ENCODE measurements around the gene BEST2. TPM values are rescaled to one million over a fixed set of nuclear protein-coding genes. Genes with fewer than 3 reads are reported as not detected.
A peak's percentile ranks its signal among the peaks of the same experiment; 100 is the strongest.

Gene BEST2
- total and polyA plus RNA-seq, 2 donors from 2014 or later: not detected

GRCh38 chr19:12786952-12787351 is 35.4 kb downstream of the BEST2 start:
- Histone ChIP-seq H3K9me3 (ENCODE audit: control insufficient read depth in 2 of 3, insufficient read depth in 1 of 3, low read length in 3 of 3) (no peaks in the 10 kb centered on the region), H3K4me1 (ENCODE audit: control insufficient read depth in 2 of 3, insufficient read depth in 2 of 3, low read depth in 1 of 3, low read length in 3 of 3) (peaks cover 6 to 55% (median 38%) of the 10 kb centered on the region in 3 donors), H3K9ac (ENCODE audit: low read length in 3 of 3) (no peak overlapping the region), H3K4me3 (ENCODE audit: low read length in 3 of 3) (no peak overlapping the region), H3K27ac (ENCODE audit: low read depth in 2 of 2, low read length in 2 of 2) (peak overlapping the region; percentile 96 to 98), H3K36me3 (ENCODE audit: control insufficient read depth in 2 of 3, insufficient read depth in 3 of 3, low read length in 3 of 3) (no peaks in the 10 kb centered on the region), H3K27me3 (ENCODE audit: control insufficient read depth, insufficient read depth, low read length) (no peaks in the 10 kb centered on the region)
- DNase-seq (no peak), FAIRE-seq (no peak)
- no peak for TF ChIP-seq CTCF (IDR thresholded peaks at IDR 0.05; ENCODE audit: borderline replicate concordance, extremely low read depth, insufficient read depth)
- intact Hi-C loops (cut with DNase I): no loop called here

GRCh38 chr19:12787458-12787857 is 35.9 kb downstream of the BEST2 start:
- Histone ChIP-seq H3K4me1 (ENCODE audit: control insufficient read depth in 2 of 3, insufficient read depth in 2 of 3, low read depth in 1 of 3, low read length in 3 of 3) (peaks cover 6 to 52% (median 38%) of the 10 kb centered on the region in 3 donors), H3K9ac (ENCODE audit: low read length in 3 of 3) (no peak overlapping the region), H3K27ac (ENCODE audit: low read depth in 2 of 2, low read length in 2 of 2) (peak overlapping the region; percentile 96 to 98), H3K27me3 (ENCODE audit: control insufficient read depth, insufficient read depth, low read length) (no peaks in the 10 kb centered on the region), H3K36me3 (ENCODE audit: control insufficient read depth in 2 of 3, insufficient read depth in 3 of 3, low read length in 3 of 3) (no peaks in the 10 kb centered on the region), H3K4me3 (ENCODE audit: low read length in 3 of 3) (no peak overlapping the region), H3K9me3 (ENCODE audit: control insufficient read depth in 2 of 3, insufficient read depth in 1 of 3, low read length in 3 of 3) (no peaks in the 10 kb centered on the region)
- FAIRE-seq (no peak), DNase-seq (no peak)
- TF ChIP-seq CTCF (IDR thresholded peaks at IDR 0.05; ENCODE audit: borderline replicate concordance, extremely low read depth, insufficient read depth): no peak
- intact Hi-C loops (cut with DNase I): no loop called here

- FAIRE-seq: no peak
- Histone ChIP-seq H3K4me3 (ENCODE audit: low read length in 3 of 3) (peak overlapping the region in 1 of 3 donors; percentile 97), H3K4me1 (ENCODE audit: control insufficient read depth in 2 of 3, insufficient read depth in 2 of 3, low read depth in 1 of 3, low read length in 3 of 3) (peaks cover 6 to 52% (median 38%) of the 10 kb centered on the region in 3 donors), H3K9ac (ENCODE audit: low read length in 3 of 3) (peak overlapping the region in 1 of 3 donors; percentile 70), H3K9me3 (ENCODE audit: control insufficient read depth in 2 of 3, insufficient read depth in 1 of 3, low read length in 3 of 3) (no peaks in the 10 kb centered on the region), H3K36me3 (ENCODE audit: control insufficient read depth in 2 of 3, insufficient read depth in 3 of 3, low read length in 3 of 3) (no peaks in the 10 kb centered on the region), H3K27ac (ENCODE audit: low read depth in 2 of 2, low read length in 2 of 2) (peak overlapping the region; percentile 100), H3K27me3 (ENCODE audit: control insufficient read depth, insufficient read depth, low read length) (no peaks in the 10 kb centered on the region)
- intact Hi-C loops (cut with DNase I): no loop called here
- no peak for TF ChIP-seq CTCF (IDR thresholded peaks at IDR 0.05; ENCODE audit: borderline replicate concordance, extremely low read depth, insufficient read depth)
- peak in 1 of 5 donors; percentile 78 for DNase-seq
Measured at GRCh38 chr19:12788042-12788681, 36.6 kb downstream of the BEST2 start.

Data from kidney (tissue), 14 donors.